Right kidney (tissue), 1 donor: ENCODE results near the gene SPATA3.

Experiments used
- DNase-seq: peaks from one replicate; pipeline ENCODE4 v3.0.0-alpha.2; 2016

Gene SPATA3

DNA sequence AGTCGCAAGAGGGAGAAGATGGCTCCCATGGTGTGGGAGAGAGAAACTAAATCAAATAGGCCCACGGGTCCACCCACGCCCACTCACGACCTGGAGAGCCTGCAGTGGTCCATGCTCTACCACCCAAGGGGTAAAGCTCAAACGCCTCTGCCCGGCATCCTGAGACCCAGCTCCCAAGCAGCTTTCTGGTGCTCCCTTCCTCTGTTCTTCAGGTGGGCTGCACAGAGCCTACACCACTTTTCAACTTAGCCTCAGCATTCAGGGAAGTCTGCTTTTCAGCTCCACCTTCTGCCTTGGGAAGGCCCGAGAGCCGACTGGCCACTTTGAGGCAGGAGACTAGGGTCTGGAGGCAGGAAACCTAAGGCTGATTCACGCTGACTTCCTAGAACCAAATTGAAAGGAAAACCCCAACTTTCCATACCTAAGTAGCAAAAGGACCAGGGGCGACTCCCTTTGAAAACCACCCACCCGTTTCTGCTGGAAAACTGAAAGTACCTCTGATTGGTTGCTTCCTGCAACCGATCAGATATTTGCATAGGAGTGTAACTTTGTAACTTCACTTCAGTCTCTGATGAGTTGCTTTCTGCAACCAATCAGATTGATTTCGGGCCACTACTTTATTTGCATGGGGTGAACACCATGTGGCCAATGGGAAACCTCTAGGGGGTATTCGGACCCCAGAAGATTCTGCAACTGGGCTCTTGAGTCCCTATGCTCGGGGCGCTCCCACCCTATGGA lies 26.8 kb upstream of the SPATA3 start:
- no peak for DNase-seq

DNA sequence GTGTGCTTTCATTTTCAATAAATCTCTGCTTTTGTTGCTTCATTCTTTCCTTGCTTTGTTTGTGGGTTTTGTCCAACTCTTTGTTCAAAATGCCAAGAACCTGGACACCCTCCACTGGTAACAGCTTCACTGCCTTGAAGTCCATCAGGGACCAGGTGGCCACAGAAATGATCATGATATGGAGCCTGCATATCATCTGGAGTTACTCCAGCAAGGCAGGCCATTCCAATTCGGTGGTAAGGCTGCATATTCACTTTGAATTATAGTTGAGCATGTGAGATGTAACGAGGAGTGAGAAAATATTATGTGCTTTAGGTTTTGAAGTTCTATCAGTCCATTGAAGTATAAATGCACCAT lies 26.3 kb upstream of the SPATA3 start:
- no peak for DNase-seq

DNA sequence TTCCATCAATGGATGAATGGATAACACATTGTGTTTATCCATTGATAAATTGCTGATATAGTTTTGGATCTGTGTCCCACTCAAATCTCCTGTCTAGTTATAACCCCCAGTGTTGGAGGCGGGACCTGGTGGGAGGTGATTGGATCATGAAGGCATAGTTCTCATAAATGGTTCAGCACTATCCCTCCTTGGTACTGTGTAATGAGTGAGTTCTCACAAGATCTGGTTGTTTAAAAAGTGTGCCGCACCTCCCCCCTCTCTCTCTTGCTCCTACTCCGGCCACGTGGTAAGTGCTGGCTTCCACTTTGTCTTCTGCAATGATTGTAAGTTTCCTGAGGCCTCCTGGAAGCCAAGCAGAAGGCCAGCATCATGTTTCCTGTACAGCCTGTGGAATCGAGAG lies 23.9 kb upstream of the SPATA3 start:
- DNase-seq, result no peak

DNA sequence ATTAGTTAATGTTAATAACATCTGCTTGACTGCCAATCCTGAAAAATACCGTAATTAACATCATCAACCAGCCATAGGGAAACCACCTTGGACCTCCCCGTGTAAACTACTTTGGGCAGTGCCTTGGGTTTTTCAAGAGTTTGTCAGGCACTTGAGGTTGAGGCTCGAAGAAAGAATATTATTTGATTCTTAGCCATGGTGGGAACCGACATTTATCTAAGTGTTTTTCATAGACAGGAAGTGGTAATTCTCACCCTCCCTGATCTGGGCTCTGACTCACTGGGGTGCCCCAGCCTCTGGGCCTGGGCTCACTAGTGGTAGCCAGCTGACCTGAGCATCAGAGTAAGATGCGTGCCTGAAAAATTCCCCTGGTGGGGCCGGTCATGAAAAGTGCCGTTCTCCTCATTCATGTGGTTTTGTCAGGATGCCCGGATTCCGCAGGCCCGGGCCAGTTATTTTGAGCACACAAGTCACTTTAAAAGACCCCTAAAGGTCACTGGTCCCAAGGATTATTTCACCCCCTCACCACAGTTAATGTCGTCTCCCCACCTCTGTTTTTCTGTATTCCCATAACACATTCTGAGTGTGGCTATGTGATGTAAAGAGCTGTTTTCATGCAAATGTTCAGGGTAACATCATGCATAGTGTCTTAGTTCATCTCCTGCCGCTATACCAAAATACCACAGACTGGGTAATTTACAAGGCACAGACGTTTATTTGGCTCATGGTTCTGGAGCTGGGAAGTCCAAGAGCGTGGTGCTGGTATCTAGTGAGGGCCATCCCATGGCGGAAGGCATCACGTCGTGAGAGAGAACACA lies 21.6 kb upstream of the SPATA3 start:
- no peak for DNase-seq

DNA sequence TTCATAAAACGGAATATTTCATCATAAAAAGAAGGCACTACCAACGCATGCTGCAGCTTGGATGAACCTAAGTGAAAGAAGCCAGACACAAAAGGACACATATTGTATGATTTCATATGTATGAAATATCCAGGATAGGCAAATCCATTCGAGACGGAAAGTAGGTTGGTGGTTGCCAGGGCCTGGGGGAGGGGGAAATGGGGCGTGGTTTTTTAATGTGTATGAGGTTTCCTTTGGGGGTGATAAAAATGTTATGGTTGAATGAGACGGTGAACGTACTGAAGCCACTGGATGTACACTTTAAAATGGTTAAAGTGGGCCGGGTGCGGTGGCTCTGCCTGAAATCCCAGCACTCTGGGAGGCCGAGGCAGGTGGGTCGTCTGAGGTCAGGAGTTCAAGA lies 20.0 kb upstream of the SPATA3 start:
- no peak for DNase-seq

DNA sequence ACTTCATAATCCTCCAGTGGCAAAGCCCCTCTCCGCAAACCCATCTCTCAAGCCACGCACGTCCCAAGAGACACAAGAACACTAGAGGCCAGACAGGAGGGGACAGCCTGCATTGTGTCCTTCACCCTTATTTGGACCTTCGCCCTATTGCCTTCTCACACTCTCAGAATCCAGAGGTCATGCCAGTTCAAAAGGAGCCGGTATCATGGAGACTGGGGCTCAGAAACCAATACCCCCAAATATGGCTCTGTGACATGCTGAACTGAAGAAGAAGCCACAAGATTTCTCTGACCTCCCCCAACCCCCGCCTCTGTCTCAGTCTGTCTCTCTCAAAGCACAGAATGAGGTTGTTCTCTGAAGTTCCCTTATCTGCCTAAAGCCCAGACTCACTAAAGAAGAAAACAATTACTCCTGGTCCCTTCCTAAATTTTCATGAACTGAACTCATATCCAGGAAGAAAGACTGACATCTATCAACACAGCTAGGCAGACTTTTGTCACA lies 19.2 kb upstream of the SPATA3 start:
- no peak for DNase-seq

DNA sequence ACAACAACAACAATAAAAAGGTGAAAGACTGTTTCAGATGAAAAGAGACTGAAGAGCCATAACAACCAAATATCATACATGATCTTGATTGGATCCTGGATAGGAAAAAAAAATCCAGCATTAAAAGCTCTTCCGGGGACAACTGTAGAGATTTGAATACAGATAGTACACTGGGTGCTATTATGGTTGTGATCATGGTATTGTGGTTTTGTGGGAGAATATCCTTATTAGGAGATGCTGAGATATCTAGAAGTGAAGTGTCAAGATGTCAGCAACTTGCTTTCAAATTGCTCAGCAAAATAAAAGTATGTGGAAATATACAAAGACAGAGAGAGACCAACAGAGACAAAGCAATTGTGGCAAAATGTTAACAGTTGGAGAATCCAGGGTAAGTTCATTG lies 15.5 kb upstream of the SPATA3 start:
- no peak for DNase-seq

DNA sequence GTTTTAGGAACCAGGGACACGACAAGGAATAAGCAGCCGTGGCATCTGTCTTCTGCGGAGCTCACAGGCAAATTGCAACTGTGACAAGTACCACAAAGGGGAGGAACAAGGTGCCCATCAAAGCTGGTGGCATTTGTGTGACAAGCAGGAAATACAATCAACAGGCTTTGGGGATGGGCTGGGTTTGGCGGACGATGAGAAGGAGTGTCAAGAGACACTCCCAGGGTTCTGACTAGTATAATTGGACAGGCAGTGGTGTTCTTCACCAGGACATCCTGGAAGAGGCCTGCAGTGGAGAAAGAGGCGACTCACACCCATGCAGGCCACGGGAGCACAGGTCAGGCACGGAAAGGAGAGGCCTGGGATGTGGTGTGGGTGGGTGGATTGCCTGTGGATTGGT lies 14.2 kb upstream of the SPATA3 start:
- no peak for DNase-seq

DNA sequence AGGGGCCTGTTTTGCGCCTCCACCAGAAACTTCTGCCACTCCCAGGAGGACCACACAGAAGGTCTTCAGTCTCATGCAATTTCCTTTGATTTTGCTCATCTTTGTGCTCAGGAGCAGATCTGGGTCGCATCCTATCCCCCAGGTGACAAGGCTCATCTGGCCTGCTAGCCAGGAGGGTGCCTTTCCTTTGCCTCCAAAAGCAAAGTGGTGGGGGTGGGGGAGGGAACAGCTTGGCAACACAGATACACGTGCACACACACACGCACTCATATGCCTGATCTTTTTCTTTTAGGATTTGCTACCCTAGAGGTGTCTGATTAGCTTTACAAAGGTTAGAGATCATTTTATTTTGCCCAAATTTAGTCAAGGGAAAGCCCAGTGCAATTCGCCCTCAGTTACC lies 13.8 kb upstream of the SPATA3 start:
- DNase-seq, result no peak

DNA sequence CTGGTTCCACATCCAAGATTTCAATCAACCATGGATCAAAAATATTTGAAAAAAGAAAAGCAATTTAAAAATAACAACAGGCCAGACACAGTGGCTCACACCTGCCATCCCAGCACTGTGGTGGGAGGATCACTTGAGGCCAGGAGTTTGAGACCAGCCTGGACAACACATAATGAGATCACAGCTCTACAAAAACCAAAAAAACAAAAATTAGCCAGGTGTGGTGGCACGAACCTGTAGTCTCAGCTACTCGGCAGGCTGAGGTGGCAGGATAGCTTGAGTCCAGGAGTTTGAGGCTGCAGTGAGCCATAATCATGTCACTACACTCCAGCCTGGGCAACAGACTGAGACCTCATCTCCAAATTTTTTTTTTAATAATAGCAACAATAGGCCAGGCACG lies 13.4 kb upstream of the SPATA3 start:
- DNase-seq, result no peak

DNA sequence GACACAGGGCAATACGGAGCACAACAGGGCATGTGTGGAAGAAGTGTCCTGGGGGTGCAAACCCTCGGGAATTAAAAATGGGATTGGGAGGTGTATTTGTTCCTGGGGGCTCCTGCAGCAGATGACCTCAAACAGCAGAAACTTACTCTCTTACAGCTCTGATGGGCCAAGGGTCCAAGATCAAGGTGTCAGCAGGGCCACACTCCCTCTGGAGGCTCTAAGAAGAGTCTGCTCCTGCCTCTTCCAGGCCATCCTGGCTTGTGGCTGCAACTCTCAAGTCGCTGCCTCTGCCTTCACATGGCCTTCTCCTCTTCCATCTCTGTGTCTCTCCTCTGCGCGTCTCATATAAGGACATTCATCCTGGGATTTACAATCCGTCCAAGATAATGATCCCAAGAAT lies 12.4 kb upstream of the SPATA3 start:
- no peak for DNase-seq

DNA sequence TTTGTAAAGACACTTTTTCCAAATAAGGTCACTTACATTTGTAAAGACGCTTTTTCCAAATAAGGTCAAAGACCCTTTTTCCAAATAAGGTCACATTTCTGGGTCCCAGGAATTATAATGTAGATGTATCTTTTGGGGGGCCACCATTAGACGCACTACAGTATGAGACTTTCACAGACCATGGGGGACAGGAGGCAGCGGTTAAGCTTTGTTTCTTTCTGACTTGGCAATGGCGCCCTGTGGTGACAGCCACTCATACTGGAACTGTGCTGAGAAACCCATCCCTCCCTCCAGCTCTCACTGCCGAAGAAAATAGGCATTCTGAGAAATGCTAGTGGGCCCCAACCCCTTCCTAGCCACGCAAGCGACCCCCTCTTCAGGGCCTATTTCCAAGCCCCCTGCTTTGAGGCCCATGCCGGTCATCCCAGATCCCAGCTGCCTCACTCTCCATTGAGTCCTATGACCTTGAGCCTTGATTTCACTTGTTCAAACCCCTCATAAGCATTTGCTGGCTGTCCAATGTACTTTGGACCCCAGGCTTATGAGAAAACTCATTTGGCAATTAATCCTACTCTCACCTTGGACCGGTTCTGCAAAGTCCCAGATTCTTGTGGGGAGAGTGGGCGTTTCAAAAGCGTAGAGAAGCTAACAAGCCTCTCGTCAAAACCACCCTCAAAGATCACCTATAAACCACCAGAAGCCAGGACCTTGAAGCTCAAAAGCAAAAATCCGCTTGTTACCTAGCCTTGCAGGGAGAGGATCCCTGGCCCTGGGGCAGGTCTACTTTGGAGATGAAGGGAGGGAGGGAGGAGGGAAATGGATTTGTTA lies 11.3 kb upstream of the SPATA3 start:
- no peak for DNase-seq

DNA sequence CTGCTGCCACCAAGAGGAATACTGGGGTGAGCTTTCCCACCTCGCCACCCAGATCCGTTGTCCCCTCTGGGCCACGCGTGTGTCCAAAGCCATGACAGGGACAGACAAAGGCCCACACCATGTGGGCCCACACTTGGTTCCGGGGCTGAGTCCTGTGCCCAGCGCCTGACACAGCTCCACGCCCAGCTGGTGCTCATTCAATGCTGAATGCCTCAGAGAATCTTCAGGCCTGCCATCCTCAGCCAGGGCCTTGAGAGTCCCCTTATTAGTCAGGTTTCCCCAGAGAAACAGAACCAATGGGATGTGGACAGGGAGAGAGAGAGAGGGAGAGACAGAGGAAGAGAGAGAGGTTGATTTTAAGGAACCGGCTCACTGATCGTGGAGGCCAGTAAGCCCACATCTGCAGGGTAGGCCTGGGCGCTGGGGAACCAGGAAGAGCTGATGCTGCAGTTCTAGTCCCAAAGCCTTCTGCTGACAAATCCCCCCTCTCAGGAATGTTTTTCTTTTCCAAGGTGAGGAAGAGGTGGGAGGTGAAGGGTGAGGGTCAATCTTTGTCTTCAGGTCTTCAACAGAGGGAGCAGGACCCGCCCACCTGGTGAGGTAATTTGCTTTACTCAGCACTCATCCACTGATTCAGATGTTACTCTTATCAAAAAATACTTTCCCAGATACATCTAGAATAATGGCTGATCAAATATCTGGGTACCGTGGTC lies 10.2 kb upstream of the SPATA3 start:
- DNase-seq, result no peak

DNA sequence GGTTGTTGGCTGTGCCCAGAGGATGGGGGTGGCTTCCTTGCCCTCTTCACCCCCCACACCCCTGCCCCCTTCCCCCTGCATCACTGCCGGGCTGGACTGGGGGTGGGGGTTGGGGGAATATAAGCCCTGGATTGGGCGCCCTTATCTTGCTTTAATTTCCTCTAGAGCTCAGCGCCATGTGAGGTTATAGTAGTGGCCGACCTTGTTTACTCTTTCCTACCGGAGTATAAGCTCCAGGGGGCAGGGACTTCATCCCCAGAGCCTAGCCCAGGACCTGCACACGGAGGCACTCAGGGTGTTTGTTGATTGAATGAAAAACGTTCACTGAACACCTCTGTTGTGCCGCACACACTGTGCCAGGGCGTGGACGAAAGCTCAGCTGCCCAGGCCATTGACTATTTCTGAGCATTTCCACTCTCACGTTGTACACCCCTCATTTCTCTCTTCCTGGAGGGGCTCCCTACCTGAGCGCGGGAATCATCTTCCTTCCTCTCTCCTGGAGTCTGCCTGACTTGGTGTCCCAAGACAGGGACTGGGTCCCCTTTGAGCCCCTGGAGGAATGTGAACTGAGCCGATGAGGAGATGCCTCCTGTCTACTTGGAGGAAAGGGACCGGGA lies 9.3 kb upstream of the SPATA3 start:
- no peak for DNase-seq

DNA sequence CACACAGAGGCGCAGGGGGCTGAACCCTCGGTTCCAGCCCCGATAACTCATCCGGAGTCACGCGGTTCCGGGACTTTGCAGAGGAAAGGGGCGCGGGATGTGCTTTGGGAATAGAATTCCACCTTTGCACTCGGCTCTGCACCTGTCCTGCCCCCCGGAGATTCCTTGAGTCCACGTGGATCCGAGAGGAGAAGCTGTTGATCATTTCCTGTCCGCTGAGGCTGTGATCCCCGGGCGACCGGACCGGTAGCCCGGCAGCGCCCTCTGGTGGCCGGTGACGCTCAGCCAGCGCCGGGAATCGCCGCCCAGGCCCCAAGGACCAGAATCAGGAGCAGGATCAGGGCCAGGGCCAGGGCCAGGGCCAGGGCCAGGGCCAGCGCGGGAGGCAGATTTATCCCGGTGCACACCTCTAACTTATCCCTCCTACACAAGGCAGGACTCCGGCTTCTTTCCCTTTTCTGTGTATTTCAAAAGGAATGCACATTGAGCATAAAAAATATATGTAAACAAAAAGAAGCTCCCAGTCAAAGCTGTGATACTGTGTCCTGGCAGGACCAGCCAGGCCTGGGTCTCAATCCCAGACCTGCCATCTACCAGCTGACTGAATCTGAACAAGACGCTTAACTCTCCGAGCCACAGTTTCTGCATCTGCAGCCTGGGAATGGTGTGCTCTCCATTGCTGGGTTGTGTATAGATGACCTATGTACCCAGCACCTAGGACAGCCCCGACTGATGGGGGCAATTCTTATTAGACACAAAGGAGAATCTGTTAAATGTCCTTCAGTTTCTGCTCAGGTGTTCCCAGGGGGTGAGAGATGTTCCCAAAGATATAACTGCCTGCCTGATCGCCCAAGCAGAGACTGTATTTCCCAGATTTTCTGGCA lies 8.5 kb upstream of the SPATA3 start:
- DNase-seq, result peak; percentile 79

DNA sequence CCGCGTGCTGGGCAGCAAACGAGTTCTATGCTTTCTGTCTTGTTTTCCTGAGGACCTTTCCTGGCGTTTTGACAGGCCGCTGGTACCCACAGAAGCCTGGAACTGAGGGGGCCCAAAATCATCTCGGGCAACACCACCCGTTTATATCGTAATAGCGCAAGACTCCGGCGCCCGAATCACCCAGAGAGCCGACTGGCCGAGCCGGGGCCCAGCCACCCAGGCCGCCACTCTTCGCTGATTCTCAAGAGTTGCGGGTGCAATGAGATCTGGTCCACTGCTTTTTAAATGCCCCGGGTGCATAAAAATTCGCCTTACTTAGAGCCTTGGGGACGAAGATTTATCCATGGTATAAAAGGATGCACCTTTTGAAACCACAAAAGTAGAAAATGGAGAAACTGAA lies 6.2 kb upstream of the SPATA3 start:
- no peak for DNase-seq

DNA sequence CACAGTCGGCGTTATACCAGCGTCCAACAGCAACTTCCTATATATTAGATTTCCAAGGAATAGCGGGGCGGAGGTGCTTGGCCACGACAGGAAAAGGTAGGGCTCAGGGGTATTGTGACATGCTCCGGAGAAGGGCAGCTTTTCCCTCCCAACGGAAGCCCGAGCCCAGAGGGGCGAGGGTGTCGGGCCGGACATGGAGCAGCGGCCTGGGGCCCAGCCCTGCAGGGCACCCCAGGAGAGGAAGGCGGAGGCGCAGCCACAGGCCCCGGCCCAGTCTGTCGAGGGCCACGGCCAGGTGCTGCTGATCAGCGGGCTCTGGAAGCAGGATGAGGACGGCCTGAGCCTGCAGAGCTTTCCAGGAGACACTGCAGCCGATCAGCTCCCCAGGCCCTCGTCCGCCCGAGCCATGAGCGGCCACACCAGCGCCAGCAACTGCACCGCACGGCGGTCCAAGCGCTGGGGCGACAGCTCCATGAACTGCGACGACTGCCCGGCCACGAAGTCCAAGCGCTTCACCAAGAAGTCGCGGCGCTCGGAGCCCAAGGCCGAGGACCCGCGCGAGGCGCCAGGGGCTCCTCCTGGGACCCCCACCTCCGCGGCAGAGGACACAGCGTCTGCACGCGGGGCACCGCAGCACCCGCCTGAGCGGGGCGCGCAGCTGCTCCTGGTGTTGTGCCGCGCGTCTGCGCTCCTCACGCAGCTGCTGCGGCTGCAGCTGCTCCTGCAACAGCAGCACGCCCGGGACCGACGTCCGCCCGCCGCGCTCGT lies 5.6 kb upstream of the SPATA3 start:
- DNase-seq, result no peak

DNA sequence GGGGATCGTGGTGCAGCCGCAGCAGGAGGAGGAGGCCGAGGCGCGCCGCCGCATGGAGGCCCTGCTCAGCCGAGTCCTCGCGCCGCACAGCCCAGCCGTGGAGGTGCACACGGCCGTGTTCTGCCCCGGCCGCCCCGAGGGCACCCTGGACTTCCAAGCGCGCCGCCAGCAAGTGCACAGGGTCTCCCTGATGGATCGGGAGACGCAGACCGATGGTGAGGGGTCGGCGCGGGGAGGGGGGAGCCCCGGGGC lies 5.1 kb upstream of the SPATA3 start:
- DNase-seq, result no peak

DNA sequence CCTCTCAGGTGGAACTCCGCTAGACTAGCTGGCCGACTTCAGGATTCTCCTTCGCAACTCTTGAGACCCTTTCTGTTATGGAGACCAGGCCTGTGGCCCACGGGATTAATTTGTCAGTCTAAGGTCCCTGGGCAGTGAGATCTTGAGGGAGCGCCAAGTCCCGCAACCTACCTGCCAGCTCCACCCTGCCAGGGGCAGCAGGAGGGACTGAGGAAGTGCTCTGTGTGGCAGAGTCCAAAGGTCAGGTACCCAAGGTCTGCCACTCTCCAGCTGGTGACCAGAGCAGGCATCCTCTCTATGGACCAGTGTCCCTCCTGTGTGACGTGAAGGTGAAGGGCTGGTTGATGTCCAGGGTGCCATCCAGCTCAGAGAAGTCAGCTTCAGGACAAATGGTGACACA lies 4.3 kb upstream of the SPATA3 start:
- DNase-seq, result no peak

DNA sequence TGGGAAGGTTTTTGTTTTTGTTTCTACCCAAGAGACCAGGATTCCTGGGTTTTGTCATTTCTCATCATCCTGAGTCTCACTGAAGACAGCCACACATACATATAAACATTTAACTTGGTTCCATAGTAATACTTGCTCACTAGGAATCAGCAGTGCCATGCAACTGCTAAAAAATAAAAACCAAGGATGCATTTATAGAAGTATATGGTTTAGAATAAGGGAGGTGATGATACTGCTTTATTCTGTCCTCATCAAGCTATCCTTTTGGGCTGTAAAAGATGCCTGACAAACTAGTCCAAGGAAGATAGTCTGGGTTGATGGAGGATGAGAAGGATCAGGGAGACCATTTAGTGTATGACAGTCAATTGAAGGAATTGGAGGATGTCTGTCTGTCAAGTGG lies 740 bp downstream of the SPATA3 start:
- no peak for DNase-seq
